HepG2 (cell line): ENCODE data around the gene RAD51C. TPM values are rescaled to one million over a fixed set of nuclear protein-coding genes. Genes with fewer than 3 reads are reported as not detected.

Experiments
- HNRNPLL ChIP-seq: fragments of 200-400 bp; formaldehyde crosslinking; IDR thresholded peaks from 2 replicates; pipeline ENCODE4 v1.6.1; 2017; ENCODE audit warnings: mild to moderate bottlenecking, low read depth, low read length; ENCODE audit not compliant: poor library complexity, severe bottlenecking
- IRF2 ChIP-seq: IDR thresholded peaks from 2 replicates; pipeline ENCODE4 v1.6.1; 2018; ENCODE audit warnings: missing genetic modification reagents, missing compliant biosample characterization
- MYPOP ChIP-seq: sonication (generic); formaldehyde crosslinking; IDR thresholded peaks from 2 replicates; pipeline ENCODE4 v1.8.1; 2023; ENCODE audit warnings: mild to moderate bottlenecking, moderate library complexity, missing genetic modification reagents
- POGZ ChIP-seq: sonication (generic); formaldehyde crosslinking; IDR thresholded peaks from 2 replicates; pipeline ENCODE4 v1.4.0; 2020; ENCODE audit warnings: mild to moderate bottlenecking, missing genetic modification reagents
- POLR2G ChIP-seq: fragments of 200-400 bp; formaldehyde crosslinking; IDR thresholded peaks from 2 replicates; pipeline ENCODE4 v1.6.1; 2018; ENCODE audit warnings: mild to moderate bottlenecking, low read depth, low read length, moderate library complexity
- RELA ChIP-seq: sonication (generic); formaldehyde crosslinking; IDR thresholded peaks from 2 replicates; pipeline ENCODE4 v1.4.0; 2020; ENCODE audit warnings: missing genetic modification reagents
- SOX5 ChIP-seq: IDR thresholded peaks from 2 replicates; pipeline ENCODE4 v1.6.1; 2016; ENCODE audit warnings: borderline replicate concordance
- SP140L ChIP-seq: sonication (generic); formaldehyde crosslinking; IDR thresholded peaks from 2 replicates; pipeline ENCODE4 v1.4.0; 2020; ENCODE audit warnings: missing genetic modification reagents, borderline replicate concordance
- U2AF2 ChIP-seq: fragments of 200-400 bp; formaldehyde crosslinking; IDR thresholded peaks from 2 replicates; pipeline ENCODE4 v1.6.1; 2017; ENCODE audit warnings: low read depth, mild to moderate bottlenecking, low read length
- ZBTB34 ChIP-seq: sonication (generic); formaldehyde crosslinking; IDR thresholded peaks from 2 replicates; pipeline ENCODE4 v1.8.0; 2022; ENCODE audit warnings: mild to moderate bottlenecking, missing genetic modification reagents
- ZBTB46 ChIP-seq: sonication (generic); formaldehyde crosslinking; IDR thresholded peaks from 2 replicates; pipeline ENCODE4 v1.4.0; 2020; ENCODE audit warnings: mild to moderate bottlenecking, missing genetic modification reagents, borderline replicate concordance
- ZFP82 ChIP-seq: sonication (generic); formaldehyde crosslinking; IDR thresholded peaks from 2 replicates; pipeline ENCODE4 v1.5.1; 2020; ENCODE audit warnings: mild to moderate bottlenecking, missing genetic modification reagents, borderline replicate concordance
- ZNF20 ChIP-seq: sonication (generic); formaldehyde crosslinking; IDR thresholded peaks from 2 replicates; pipeline ENCODE4 v1.4.0; 2020; ENCODE audit warnings: mild to moderate bottlenecking, moderate library complexity, missing genetic modification reagents
- ZNF253 ChIP-seq: sonication (generic); formaldehyde crosslinking; IDR thresholded peaks from 2 replicates; pipeline ENCODE4 v1.8.0; 2022; ENCODE audit warnings: mild to moderate bottlenecking, missing genetic modification reagents, borderline replicate concordance
- ZNF367 ChIP-seq: sonication (generic); formaldehyde crosslinking; IDR thresholded peaks from 2 replicates; pipeline ENCODE4 v1.4.0; 2020; ENCODE audit warnings: missing genetic modification reagents, borderline replicate concordance
- ZNF569 ChIP-seq: sonication (generic); formaldehyde crosslinking; IDR thresholded peaks from 2 replicates; pipeline ENCODE4 v1.5.0; 2020; ENCODE audit warnings: mild to moderate bottlenecking, missing genetic modification reagents, moderate library complexity, borderline replicate concordance
- ZNF644 ChIP-seq: IDR thresholded peaks from 2 replicates; pipeline ENCODE4 v1.6.1; 2016; ENCODE audit warnings: low read depth
- ZNF652 ChIP-seq: IDR thresholded peaks from 2 replicates; pipeline ENCODE4 v1.6.1; 2016; ENCODE audit warnings: low read depth, borderline replicate concordance
- polyA plus RNA-seq, 8 experiments: library from polyadenylated mRNA; depleted of rRNA in 3 of 8; stranded (reverse) in 7 of 8; unstranded in 1 of 8; fragments of >200 nt; fragmentation: Illumina TruSeq in 4 of 8; extraction: Trizol in 4 of 8; gene quantifications; 2 replicates each; pipeline versions ENCODE4 v1.2.1 to v1.2.3, GENCODE V29; 2011 to 2016; ENCODE audit warnings: low read depth in 4 of 8, missing spikeins in 1 of 8, mixed read lengths in 1 of 8; ENCODE audit not compliant: insufficient read depth in 1 of 8
- total RNA-seq, 5 experiments: library from RNA; depleted of rRNA; stranded (reverse); fragments of >200 nt; fragmentation: Illumina TruSeq; extraction: Trizol; gene quantifications; 2 replicates each; pipeline ENCODE4 v1.2.3, GENCODE V29; 2016; ENCODE audit warnings: low read depth in 1 of 5
- TF ChIP-seq, protein P1 (sequence below): sonication (generic); formaldehyde crosslinking; conservative IDR thresholded peaks from 2 replicates; pipeline ENCODE4 v1.4.0; 2020; ENCODE audit warnings: missing genetic modification reagents
- TF ChIP-seq, protein P2 (sequence below): sonication (generic); formaldehyde crosslinking; IDR thresholded peaks from 2 replicates; pipeline ENCODE4 v1.4.0; 2020; ENCODE audit warnings: missing genetic modification reagents; ENCODE audit errors: not compliant biosample characterization
- TF ChIP-seq, protein P3 (sequence below): IDR thresholded peaks from 2 replicates; pipeline ENCODE4 v1.6.1; 2016; ENCODE audit warnings: missing biosample characterization, missing genetic modification reagents, low read depth

Gene RAD51C
- total and polyA plus RNA-seq, 2 of the 13 experiments (the other 11 are each of a cell fraction or from before 2014, with no cell fraction given) = 38.5 to 106 TPM

- TF ChIP-seq, protein P1, sequence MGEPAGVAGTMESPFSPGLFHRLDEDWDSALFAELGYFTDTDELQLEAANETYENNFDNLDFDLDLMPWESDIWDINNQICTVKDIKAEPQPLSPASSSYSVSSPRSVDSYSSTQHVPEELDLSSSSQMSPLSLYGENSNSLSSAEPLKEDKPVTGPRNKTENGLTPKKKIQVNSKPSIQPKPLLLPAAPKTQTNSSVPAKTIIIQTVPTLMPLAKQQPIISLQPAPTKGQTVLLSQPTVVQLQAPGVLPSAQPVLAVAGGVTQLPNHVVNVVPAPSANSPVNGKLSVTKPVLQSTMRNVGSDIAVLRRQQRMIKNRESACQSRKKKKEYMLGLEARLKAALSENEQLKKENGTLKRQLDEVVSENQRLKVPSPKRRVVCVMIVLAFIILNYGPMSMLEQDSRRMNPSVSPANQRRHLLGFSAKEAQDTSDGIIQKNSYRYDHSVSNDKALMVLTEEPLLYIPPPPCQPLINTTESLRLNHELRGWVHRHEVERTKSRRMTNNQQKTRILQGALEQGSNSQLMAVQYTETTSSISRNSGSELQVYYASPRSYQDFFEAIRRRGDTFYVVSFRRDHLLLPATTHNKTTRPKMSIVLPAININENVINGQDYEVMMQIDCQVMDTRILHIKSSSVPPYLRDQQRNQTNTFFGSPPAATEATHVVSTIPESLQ (CRISPR knock-in tag) = no peak
- no peak for TF ChIP-seq ZNF644 (CRISPR knock-in tag)
- no peak for TF ChIP-seq ZNF569 (CRISPR knock-in tag)
- TF ChIP-seq SOX5 (CRISPR knock-in tag) = no peak
- TF ChIP-seq ZFP82 = 0 out of 2 replicates have a peak, but pooled peaks have one; percentile 67
- TF ChIP-seq POLR2G = no peak
- no peak for TF ChIP-seq ZNF652 (CRISPR knock-in tag)
- TF ChIP-seq ZNF253 = no peak
- TF ChIP-seq IRF2 (CRISPR knock-in tag) = no peak
- TF ChIP-seq ZNF20 (CRISPR knock-in tag) = no peak
- TF ChIP-seq RELA = no peak
- peak; percentile 47 for TF ChIP-seq HNRNPLL
- no peak for TF ChIP-seq ZNF367 (CRISPR knock-in tag)
- no peak for TF ChIP-seq MYPOP
- no peak for TF ChIP-seq POGZ
- no peak for TF ChIP-seq SP140L (CRISPR knock-in tag)
- TF ChIP-seq, protein P2, sequence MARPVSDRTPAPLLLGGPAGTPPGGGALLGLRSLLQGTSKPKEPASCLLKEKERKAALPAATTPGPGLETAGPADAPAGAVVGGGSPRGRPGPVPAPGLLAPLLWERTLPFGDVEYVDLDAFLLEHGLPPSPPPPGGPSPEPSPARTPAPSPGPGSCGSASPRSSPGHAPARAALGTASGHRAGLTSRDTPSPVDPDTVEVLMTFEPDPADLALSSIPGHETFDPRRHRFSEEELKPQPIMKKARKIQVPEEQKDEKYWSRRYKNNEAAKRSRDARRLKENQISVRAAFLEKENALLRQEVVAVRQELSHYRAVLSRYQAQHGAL (CRISPR knock-in tag) = no peak
- no peak for TF ChIP-seq ZBTB46 (CRISPR knock-in tag)
- TF ChIP-seq U2AF2 = 0 out of 2 replicates have a peak, but pooled peaks have one; percentile 37
- TF ChIP-seq, protein P3, sequence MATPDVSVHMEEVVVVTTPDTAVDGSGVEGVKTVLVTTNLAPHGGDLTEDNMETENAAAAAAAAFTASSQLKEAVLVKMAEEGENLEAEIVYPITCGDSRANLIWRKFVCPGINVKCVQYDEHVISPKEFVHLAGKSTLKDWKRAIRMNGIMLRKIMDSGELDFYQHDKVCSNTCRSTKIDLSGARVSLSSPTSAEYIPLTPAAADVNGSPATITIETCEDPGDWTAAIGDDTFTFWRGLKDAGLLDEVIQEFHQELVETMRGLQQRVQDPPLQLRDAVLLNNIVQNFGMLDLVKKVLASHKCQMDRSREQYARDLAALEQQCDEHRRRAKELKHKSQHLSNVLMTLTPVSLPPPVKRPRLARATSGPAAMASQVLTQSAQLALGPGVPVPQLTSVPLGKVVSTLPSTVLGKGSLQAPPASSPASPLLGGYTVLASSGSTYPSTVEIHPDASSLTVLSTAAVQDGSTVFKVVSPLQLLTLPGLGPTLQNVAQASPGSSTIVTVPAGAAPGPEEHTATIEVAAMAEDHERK (CRISPR knock-in tag) = peak; percentile 83
- no peak for TF ChIP-seq ZBTB34 (CRISPR knock-in tag)
Observed at GRCh38 chr17:58755577-58756245, 63.3 kb downstream of the RAD51C start, which contains the start of gene PPM1E (continued).
